DMS79 treated with DMSO at 0.1 percent for 48 hours (cell line): Measurements from ENCODE around the gene ODC1.

ENCODE experiments used
- DNase-seq: peaks from one replicate; lab custom pipeline; 2025; lab: John Stamatoyannopoulos, UW

Gene ODC1

DNA sequence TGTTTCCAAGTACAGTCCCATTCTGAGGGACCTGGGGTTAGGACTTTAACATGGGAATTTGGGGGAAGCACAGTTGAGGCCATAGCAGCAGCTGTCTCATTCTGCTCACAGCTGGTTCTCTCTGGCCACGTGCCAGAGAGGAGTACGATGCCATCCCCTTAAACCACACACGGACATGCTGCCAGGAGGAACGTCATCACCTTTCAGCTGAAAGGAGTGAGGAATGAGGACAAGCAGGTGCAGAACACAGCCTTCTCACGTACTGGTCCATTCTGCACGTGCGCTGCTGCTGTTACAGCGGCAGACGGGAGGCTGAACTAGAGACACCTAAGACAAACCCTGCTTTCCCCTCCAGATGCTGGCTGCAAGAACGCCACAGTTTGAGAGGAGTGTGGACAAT lies 33.5 kb downstream of the ODC1 start:
- peak; percentile 91 for DNase-seq

- DNase-seq = peak; percentile 65
These were observed 34.1 kb downstream of the ODC1 start for GRCh38 chr2:10413991-10414451.

DNA sequence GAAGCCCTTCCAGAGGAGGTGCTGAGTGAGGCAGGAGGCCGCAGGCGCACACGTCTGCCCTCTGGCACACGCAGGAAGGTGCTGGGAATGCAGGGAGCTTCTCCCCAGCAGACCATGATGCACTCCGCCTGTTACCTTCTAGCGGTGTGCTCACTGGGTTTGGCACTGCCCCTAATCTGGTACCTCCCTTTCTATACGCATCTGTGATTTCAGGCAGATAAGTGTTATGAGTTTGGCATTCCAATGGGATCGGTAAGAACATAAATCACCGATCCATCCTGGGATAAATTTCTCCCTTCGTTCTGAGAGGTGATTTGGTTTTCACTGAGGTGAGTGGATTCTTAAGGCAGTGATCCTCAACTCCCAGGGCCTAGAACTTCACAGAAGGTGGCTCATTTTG lies 34.6 kb downstream of the ODC1 start:
- no peak for DNase-seq

DNA sequence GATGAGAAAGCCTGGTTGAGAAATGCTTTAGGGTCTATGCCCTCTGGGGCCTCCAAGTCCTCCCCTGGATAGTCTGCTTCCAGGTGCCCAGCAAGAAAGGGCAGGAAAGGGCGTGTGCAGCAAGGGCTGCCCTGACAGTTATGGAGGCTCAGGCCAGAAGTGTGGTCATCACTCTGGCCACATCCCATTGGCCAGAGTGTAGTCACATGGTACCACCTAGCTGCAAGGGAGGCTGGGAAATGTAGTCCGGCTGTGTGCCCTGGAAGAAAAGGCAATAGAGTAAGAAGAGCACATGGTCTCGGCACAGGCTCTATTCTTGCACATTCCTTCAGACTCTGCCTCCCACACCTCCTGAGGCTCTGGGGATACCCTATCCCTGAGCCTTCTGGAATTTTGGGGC lies 35.7 kb downstream of the ODC1 start:
- no peak for DNase-seq

- no peak for DNase-seq
These were observed 36.6 kb downstream of the ODC1 start for GRCh38 chr2:10411557-10411956.

DNA sequence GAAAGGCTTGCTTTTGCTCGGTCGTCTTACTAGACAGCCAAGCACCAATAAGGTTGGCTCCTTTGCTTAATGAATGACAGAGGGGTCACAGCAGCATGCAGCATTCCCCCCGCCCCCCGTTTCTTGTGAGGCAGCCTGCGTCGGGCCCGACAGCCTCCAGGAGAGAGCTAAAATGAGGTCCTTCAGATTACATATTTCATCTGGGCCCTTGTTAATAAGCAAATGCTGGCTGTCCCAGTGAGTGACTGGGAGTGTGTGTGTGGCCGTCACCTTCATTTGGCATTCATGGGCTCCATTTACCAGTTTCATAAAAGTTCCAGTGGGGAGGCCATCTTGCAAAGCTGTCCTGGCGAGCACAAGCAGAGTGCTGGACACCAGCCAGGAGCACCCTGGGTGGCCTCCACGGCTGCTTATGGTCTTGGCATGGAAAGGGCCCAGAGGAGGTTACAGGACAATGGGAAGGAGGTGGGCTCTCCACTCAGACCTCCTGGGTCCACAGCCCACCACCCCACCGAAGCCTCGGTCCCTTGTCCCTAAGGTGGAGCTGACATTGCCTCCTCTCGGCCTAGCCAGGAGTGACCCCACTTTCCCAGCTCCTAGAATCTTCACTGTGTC lies 37.2 kb downstream of the ODC1 start:
- DNase-seq = no peak

- no peak for DNase-seq
These were observed 37.9 kb downstream of the ODC1 start for GRCh38 chr2:10410001-10410822.

DNA sequence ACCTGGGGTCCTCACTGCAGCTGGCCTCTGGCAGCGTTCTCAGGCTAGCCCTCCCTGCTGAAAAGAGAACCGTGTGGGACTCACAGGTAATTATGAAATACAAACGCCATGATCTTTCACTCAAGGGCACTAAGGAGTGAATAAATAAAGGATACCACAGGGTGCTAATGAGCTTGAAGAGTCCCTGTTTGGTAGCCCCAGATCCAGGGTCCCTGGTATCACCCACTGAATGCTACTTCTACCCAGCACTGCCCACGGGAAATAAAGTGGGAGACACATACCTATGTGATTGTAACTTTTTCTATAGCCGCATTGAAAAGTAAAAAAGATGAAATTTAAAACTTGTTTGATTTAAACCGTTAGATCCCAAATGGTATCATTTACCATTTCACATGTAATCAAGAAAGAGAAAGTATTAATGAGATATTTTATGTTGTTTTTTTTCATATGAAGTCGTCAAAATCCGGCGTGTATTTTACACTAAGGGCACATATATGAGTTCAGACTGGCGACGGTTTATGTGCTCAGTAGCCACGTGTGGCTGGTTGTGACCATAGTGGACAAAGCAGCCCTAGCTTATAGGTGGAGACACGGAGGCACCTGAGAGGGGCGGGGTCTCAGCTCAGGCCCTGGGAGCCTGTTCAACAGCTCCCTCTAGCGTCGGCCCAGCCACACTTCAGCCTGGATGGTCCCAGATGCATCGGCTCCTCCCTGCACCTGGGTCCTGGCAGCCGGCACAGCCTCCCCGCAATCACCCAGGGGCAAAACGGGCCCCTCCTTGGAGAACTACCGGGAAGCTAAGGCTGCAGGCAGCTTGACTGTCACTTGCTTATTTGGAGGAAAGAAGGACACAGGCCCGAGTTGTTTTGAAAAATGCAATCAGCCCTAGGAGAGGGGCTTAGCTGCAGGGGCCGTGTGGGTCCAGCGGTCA lies 39.2 kb downstream of the ODC1 start:
- DNase-seq = peak; percentile 87

GRCh38 chr2:10407841-10408648 lies 40.1 kb downstream of the ODC1 start:
- DNase-seq = no peak

GRCh38 chr2:10407432-10407831 lies 40.7 kb downstream of the ODC1 start:
- DNase-seq = no peak

- DNase-seq = no peak
These were observed 41.5 kb downstream of the ODC1 start for GRCh38 chr2:10406491-10407188.

GRCh38 chr2:10406016-10406415 lies 42.1 kb downstream of the ODC1 start:
- no peak for DNase-seq

DNA sequence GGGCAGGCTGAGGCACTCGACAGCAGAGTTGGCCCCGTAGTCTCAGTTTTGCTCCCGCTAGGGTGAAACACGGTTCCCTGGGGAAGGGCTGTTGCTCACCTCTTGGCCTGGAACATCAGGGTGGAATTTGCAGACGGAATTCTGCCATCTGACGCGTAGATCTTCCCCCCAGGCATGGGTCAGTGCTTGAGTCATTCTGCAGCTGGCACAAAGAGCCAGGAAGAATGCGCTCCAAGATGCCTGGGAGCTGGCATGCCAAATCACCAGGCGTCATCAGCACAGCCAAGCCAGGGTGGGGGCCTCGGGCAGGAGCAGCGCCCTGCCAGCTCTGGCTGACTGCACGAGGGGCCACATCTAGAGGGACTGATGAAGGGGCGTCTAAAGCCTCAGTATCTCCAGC lies 42.7 kb downstream of the ODC1 start:
- DNase-seq = no peak

DNA sequence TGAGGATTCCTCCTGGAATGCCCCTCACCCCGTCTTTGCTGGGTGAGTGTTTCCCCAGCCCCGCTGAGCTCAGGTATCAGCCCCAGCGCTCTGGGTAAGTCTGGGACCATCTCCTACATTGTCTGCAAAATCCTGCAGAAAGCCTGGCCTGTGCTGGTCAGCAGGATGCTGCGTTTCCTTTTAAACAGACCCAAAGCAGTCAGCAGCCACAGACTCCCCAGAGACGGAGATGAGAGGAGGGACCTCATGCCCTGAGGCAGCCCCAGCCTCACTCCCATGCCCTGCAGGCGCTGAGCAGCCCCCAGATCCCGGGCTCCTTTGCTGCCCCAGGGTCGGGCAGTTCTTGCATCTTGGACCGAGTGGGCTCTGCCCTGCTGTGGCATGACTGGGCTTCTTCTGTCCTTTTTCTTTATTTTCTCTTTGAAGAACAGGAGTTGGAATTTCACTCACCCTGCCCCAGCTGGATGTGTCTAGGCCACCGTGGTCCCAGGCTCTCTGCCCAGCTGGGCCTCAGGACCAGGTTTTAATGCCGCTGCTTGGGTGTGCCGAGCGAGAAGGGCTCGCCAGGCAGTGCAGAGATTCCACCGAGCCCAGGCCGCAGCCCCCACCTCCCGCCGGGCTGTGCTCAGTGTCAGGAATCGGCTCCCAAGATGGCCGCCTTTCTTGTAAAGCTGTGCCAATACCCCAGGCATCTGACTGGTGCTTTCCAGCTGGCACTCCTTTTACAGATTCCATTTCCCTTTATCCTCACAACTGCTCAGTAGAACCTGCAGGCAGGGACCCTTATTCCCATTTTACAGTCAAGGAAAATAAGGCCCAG lies 43.6 kb downstream of the ODC1 start:
- DNase-seq = no peak

- no peak for DNase-seq
These were observed 45.4 kb downstream of the ODC1 start for GRCh38 chr2:10402653-10403215.

- no peak for DNase-seq
These were observed 46.0 kb downstream of the ODC1 start for GRCh38 chr2:10402062-10402585.

DNA sequence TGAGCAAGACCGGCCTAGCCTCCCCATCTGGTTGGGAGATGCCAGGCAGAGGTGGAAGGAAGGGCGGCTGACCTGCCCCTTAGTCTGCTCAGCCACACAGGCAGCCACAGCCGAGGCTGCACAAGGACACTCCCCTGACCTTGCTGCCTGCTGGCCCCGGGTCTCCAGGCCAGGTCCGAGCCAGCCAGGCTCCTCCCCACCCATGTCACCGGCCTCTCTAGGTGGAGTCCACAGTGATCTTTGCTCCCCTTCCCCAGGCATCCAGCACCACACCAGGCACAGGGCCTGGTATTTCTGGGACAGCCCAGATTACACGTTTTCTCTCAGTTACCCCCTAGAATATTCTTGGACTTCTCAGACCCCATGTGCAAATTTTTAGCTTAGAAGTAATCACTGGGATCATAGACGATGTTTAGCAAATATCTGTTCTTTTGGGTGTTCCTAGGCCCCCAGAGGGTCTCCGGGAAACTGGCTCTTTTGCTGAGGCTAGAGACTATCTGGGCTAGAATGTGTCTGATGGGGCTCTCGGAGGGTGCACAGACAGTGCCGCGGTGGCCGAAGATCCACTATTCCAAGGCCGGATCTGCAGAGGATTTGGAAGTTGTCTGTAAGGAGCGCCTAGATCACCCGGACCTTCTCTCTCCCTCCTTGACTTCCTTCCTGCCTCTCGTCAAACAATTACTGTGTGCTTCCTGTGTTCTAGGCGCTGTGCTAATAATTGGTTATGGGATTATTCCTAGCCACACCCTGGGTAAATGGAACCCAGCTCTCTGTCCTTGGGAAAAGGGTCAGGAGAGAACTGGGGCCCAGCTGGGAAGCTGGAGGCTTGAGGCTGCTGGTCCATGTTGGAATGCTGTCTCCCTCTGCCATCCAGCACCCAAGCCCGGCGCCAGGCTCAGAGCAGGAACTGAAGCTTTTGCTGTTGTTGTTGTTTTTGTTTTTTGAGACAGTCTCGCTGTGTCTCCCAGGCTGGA lies 46.9 kb downstream of the ODC1 start:
- DNase-seq = no peak

GRCh38 chr2:10400568-10400977 lies 47.6 kb downstream of the ODC1 start:
- DNase-seq = no peak
